ACHN (cell line): ENCODE results near the gene MICB.

Source experiments
- DNase-seq: peaks from one replicate; pipeline ENCODE4 v3.0.0-alpha.2; 2015
- in situ Hi-C: cut with HindIII; loops from 2 replicates; pipeline ENCODE4 v1.10.0; 2017; ENCODE audit warnings: low sequenced_read_pairs, low pct_ligation_motif_present, low pct_unique_long_range_greater_than_20kb

Gene MICB

DNA sequence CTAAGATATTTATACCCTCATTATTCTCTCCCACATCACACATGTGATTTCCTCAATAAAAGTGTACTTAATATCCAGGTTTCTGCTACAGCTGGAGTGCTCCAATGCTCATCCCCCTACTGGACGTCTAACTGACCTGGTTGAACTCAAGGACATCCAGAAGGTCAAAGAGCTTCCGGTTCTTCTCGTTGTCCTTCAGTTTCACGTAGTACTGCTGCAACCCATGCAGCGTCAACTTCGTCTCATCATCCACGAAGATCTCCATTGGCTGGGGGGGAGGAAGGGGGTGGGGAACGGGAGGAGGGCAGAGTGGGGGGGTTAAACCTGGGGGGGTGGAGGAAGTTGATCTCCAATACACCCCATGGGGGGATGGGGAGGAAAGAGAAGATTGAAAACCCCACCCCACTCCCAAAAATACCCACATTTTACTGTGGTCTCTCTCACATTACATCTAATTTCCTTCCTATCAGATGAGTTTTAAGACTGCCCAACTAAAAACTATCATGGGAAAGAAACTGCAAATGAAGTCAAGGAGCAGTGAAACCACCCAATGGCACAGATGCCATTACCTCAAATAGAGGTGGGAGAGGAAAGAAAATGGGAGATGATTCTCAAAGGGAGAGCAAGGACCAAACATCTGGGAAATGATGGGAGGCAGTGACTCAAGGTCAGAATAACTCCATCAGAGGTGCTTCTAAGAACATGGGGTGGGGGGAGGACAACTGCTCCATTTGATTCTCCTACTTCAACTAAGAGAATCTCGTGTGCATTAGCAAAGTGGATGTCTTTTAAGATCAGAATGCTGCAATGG, 34.9 kb downstream of the MICB start:
- DNase-seq: no peak
- in situ Hi-C loops: no loop called here

DNA sequence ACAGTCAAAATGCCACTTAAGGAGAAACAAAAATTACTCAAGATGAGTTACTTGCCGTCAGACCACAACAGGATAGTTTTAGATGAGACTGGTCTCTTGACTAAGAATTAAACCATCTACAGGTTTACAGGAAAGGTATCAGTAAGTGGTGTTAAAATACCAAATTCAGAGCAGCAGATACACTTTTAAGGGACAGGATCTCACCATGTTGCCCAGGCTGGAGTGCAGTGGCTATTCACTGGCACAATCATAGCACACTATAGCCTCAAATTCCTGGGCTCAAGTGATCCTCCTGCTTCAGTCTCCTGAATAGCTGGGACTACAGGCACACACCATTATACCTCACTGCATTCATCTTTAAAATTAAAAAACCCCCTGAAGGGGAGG, 35.5 kb downstream of the MICB start:
- in situ Hi-C loops: no loop called here
- no peak for DNase-seq

DNA sequence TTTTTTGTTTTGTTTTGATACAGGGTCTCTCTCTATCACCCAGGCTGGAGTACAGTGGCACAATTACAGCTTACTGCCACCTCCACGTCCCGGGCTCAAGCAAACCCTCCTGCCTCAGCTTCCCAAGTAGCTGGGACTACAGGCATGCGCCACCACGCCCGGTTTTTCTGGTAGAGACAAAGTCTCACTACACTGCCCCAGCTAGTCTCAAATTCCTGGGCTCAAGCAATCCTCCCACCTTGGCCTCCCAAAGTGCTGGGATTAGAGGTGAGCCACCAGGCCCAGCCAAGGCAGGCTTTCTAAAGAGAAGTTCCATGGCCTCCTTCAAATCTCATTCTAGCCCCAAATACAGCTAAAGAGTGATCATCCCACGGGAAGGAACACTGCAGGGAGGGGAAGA, 36.1 kb downstream of the MICB start:
- no peak for DNase-seq
- in situ Hi-C loops: no loop called here

DNA sequence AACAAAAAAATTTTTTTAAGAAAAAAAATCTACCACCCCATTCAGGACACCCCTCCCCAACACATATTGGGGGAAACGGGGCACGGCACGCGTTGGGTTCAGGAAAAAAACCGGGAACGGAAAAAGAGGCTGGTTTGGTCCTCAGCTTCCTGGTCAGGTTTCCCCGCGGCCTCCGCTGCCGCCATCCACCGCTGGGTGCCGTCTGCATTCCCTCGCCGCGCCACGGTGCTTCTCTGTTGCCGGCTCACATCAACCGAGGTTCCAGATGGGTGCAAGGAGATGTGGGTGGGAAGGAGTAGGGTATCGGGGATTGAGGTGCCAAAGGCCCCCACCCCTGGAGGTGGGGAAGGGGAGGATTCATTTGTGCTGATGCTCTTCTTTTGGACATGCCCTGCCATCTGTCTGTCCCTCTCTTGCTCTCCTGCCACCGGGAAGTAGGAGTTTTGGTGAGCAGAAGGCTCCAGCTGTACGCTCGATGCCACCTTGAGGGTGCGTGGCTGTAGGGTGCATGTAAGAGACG, 36.6 kb downstream of the MICB start:
- DNase-seq: no peak
- in situ Hi-C loops: no loop called here

DNA sequence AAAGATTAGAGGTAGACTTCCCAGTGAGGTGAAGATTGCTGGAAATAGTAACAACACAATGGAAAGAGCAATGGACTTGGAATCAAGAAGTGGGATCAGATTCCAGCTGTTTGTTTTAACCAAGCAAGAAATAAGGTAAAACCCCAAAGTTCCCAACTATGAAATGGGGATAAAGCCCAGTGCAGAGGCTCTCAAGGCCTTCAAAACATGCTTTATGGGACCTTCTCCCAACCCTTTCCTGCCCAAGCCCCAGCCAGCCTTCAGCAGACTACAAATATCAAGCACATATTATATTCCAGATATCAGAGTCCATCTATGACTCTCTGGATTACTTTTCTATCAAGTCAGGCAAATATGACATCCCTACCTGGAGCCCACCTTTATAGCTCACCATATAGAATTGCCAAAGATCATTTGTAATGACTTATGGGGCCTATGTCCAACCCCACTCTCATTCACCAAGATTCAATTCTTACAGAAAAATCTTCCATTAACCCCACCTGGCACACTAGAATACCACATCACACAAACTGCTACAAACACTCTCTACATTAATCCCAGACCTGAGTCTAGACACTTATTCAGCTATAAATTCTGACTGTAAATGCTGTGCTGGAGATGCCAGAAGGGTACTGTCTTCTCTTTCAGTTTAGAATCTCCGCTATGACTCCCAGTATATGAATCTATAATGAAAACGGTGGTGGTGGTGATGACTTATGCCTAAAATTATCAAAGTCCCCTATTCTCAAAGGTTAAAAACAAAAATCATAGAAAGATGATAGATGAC, 37.8 kb downstream of the MICB start:
- in situ Hi-C loops: no loop called here
- no peak for DNase-seq

DNA sequence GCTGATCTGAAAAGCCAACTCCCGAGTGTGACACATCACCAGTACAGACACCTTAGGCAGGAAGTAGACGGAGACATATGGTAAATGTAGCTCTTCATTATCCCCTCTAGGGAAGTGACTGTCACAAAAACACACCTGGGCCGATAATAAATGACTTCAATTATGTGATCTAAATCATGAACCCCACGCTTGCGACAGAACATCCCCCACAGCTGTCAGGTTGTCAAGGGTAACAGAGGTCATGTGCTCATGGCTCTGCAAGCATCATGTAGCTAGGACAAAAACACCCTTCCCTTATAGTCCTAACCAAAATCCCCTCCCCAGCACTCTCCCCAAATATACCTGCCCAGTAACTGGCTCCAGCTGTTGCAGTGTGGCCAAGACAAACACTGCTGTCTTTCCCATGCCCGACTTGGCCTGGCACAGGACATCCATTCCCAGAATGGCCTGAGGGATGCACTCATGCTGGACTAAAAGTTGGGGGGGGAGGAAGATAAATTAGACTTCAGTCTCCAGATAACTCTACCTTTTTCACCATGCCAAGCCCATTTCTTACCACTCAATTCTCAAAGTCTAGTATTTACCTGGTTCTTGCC, 41.0 kb downstream of the MICB start:
- DNase-seq: no peak

DNA sequence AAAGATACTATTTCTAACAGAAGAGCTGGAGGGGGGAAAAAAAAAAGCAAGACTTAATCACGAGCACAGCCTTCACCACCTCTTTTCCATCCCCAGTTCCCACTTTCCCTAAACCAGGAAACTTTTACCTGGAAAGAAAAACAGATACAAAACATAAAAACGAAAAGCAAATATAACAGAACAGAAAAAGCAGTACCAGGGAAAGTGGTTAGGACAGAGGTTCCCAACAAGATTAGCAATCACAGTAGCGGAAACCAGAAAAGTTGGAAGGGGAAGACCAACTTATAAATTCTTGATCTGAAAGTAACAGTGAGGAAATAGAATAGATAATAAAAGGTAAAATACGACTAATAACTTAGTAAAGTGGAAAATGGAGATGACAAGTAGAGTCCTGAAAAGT, 42.7 kb downstream of the MICB start:
- in situ Hi-C loops: no loop called here
- no peak for DNase-seq

More for the DNA sequence above, 41.0 kb downstream of the MICB start:
- in situ Hi-C loops: no loop called here

DNA sequence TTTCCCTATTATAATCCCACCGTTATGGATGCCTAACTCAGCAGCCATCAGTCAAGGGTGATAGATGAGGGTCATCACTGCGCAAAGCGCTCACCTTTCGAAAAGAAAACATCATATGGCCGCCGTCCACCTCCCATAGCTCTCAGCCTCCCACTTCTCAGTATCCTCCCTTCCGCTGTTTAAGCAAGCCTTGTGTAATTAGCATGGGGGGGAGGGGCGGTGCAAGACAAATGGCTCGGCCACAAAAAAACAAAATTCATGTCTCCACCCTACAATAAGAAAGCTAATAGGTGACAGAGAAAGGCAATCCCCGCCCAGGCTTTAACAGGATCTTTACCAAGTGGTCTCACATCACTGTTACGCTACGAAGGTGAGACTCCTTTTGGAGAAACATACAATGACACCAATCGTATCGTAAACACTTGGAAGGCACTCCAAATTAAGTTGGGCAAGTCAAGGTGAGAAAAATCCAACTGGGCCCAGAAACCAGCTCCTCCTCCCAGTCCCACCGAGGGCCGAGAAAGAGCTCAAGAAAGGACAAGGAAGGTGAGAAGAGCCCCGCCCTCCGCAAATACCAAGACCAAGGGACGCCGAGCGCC, 43.2 kb downstream of the MICB start:
- in situ Hi-C loops: no loop called here

DNA sequence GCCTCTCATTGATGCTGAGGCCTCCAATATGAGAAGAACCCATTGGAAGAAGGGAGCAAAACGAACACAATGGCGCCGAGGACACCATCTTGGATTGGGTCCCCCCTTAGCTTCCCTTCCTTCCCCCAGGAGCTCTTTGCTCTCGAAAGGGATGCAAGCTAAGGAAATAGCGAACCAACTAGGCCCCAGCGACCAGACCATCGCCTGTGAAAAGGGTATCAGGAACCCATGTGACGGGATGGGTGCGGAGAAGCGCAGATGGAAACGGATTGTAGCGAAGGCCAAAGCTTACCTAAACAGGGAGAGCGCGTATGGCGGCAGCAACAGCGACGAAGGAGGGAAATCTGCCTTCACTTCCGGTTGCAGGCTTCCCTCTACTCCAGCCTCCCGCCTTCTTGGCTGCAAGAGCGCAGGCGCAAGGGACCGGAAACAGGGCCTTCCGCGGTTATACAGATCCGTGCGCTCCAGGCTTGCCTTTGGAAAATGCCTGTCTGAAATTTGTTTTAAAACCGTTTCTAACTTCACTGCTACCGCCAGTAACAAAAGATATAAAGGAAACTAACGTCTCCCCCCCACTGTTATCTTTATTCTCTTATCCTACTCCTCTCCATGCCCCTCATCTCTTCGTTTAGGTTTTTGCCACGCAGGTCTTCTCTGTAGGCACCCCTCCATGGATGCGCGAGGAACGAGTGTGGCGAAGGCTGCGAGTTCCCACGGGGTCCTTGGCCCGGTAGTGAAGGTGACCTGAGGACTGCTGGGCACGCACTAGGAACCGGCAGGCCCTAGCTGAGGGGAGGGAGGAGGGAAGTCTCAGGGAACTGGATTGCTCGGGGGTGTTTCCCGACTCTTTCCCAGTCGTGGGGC, 43.9 kb downstream of the MICB start, which contains the start of gene DDX39B:
TSS of gene DDX39B (minus strand) at position 346 of the 864 bp plus-strand sequence. CDS start 1,471 bp downstream, outside the sequence.
- peak; percentile 95 for DNase-seq
- in situ Hi-C loops: no loop called here

More for the DNA sequence above, 43.2 kb downstream of the MICB start:
- DNase-seq: peak; percentile 31

DNA sequence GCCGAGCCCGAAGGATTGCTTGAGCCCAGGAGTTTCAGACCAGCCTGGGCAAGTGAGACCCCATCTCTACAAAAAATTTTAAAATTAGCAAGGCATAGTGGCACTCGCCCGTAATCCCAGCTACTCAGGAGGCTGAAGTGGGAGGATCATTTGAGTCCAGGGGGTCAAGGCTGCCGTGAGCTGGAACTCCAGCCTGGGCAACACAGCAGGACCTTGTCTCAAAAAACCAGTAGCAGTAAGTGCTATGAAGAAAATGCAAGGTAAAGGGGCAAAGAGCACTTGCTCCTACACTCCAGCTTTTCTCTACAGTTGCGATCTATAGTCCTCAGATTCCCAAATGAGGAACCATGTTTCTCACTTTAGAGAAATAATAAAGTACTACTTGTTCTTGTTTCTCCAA, 45.7 kb downstream of the MICB start:
- no peak for DNase-seq
- in situ Hi-C loops: no loop called here

DNA sequence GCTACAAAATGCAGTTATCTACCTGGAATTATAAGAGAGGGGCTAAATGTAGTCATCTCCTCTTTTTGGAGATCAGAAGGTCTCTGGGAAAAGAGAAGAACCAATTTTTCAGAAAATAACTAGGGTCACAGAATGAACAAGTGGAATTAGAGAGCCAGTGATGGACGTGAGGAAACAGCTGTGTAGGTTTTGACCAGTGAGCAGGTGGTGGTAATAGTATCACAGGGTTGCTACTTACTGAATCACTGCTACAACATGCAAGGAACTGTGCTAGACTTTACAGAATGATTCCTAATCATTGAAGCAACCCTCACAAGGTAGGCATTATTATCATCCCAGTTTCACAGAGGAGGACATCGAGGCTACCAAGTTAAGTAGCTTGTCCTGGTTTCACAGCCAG, 46.7 kb downstream of the MICB start:
- in situ Hi-C loops: no loop called here
- no peak for DNase-seq

DNA sequence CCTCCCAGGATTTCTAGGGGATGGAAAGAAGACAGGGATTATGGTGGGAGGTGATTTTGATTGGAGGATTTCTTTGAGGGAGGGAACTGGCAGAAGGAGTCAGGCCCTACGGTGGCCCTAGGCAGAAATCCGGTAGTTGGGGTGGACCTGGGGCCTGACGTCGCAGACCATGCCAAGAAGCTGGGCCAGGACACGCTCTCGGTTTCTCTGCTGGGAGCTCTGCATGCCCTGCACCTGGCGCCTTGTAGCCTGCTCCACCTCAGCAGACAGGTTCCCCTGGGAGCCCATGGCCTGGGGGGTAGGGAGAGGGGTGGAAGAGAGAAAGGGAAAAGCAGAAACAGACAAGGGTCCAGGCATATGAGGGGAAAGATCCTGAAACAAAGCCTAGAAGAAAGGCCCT, 47.3 kb downstream of the MICB start:
- no peak for DNase-seq
- in situ Hi-C loops: no loop called here

DNA sequence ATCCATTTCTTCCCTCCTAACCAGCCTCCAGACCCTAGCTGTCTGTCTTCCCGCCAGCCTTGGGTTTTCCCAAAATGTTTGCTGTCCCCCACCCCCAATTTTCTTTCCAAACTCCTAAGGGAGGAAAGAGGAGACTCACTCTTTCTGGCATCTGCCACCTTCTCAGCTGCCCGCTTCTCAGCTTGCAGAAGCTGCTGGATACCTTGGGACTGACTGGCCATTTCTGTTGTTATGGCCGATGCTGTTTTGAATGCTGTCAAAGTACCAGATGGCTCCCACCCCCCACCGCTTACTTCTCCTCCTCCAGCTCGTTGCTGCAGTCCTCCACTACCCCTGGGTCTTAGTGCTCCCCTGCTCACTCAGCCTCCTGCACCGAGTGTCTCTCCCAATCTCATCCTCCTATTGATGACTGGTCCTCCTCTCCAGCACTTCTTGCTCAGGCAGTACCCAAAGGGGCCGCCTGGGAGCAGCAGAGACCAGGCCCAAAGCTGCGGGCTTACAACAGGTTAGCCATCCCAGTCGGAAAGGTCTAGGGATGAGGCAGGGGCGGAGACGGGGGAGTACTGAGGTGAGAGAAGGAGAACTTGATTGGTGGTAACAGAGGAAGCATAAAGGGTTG, 48.5 kb downstream of the MICB start, which contains the start of gene ATP6V1G2:
TSS of gene ATP6V1G2 (minus strand) at position 270 of the 619 bp plus-strand sequence. CDS start at position 221, 49 bp downstream.
- in situ Hi-C loops: no loop called here
- peak; percentile 84 for DNase-seq

DNA sequence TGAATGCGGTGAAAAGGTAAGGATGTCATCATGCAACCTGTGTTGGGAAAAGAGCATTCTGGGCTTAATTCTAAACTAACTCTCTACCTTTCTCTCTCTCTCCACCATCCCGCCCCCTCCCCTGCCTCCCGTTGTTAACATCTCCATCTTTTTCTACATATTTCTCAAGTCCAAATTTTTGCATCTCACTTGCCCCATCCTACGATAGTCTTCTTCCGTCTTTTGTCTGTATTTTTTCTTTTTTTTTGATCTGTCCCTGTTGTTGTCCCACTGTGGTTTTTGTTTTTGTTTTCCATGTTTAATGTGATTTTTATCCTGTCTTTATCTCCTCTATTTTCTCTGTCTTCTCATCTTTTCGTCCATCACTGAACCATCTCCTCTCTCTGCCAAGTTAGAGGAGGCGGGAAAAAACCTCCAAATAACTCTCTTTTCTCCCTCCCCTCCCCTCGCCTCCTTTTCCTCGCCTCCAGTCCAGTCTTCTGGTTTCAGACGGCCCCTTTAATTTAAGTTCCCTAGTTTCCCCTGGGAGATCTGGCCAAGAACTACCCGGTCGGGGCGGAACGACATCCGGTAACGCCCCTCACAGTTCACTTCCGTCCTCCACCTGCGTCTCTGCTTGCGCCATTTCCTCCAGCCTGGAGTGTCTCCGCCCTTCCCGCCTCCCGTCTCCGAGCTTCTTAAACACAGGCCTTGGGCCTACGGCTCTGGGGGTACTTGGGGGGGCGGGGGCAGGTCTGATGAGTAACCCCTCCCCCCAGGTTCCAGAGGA, 49.2 kb downstream of the MICB start, which contains the start of gene NFKBIL1:
TSS of gene NFKBIL1 (plus strand) at position 651 of the 769 bp plus-strand sequence. CDS start at position 738, 87 bp downstream.
- peak; percentile 95 for DNase-seq
- in situ Hi-C loops: no loop called here

DNA sequence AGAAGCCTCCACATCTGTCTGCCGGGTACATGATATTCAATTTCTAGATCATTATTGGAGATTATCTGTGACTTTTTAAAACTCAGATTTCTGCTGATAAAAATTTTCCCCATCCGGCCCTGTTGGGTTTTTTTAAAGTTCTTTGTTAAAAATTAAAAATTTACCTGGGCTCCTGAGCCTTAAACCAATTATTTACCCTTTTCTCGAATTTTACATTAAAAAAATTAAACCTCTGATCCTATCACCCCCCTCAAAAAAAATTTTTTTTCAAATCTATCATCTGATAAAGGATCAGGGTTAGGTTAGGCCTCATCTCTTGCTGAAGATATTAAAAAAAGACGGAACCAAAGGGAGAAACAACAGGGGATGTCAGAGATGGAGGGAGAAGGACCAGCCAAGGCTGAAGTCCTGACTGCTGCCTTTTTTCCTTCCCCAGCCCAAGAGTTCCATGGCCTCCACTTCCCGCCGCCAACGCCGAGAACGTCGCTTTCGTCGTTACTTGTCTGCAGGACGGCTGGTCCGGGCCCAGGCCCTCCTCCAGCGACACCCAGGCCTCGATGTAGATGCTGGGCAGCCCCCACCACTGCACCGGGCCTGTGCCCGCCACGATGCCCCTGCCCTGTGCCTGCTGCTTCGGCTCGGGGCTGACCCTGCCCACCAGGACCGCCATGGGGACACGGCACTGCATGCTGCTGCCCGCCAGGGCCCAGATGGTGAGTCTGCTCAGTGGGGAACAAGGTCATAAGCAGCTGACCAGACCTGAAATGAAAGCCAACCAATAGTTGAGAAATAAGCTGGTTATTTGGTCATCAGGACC, 50.0 kb downstream of the MICB start:
- in situ Hi-C loops: no loop called here
- no peak for DNase-seq

DNA sequence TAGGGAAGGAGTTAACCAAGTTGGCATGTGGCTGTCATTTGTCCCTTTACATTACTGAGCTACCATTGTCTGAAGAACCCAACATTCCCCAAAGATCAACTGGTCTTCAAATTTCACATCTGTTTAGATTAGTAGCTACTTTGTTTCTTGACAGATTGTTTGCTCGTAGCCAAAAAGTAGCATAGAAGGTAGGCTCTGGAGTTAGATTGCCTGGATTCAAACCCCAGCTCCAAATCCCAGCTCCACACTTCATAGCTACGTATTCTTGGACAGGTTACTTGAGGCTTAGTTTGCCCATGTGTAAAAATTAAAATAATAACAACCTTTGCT, 50.6 kb downstream of the MICB start:
- in situ Hi-C loops: no loop called here

More for the DNA sequence above, 50.6 kb downstream of the MICB start:
- DNase-seq: no peak
